Fibroblast of lung (primary cell): Measurements from ENCODE around the gene ZNF827. TPM values are rescaled to one million over a fixed set of nuclear protein-coding genes. Genes with fewer than 3 reads are reported as not detected.

Source experiments
- DNase-seq, 2 donors: peaks; one replicate each; pipeline versions ENCODE4 v3.0.0 to v3.0.0-alpha.2; 2010; ENCODE audit warnings: low read depth in 2 of 2
- H2AFZ ChIP-seq: 2 replicates; pipeline ENCODE4 v1.5.1; 2012; ENCODE audit warnings: low read length, control low read depth, inconsistent platforms
- H3K27ac ChIP-seq: 2 replicates; pipeline ENCODE4 v1.5.1; 2011; ENCODE audit warnings: low read length, control low read depth; ENCODE audit not compliant: insufficient read depth
- H3K27me3 ChIP-seq: 2 replicates; pipeline ENCODE4 v1.5.1; 2011; ENCODE audit warnings: mild to moderate bottlenecking, low read length; ENCODE audit not compliant: control insufficient read depth, insufficient read depth
- H3K36me3 ChIP-seq: 2 replicates; pipeline ENCODE4 v1.5.1; 2011; ENCODE audit warnings: low read length; ENCODE audit not compliant: control insufficient read depth, insufficient read depth
- H3K4me1 ChIP-seq: 2 replicates; pipeline ENCODE4 v1.5.1; 2011; ENCODE audit warnings: low read length; ENCODE audit not compliant: control insufficient read depth, insufficient read depth; ENCODE audit errors: extremely low read depth
- H3K4me2 ChIP-seq: 2 replicates; pipeline ENCODE4 v1.5.1; 2011; ENCODE audit warnings: low read length, control low read depth; ENCODE audit not compliant: insufficient read depth; ENCODE audit errors: extremely low read depth
- H3K4me3 ChIP-seq, 4 experiments: fragments of 200-600 bp in 1 of 4; sonication (generic) in 1 of 4; replicated peaks in 1 of 4; 2 replicates each; pipeline ENCODE4 v1.5.1; 2011 to 2016; ENCODE audit warnings: low read length in 4 of 4, low read depth in 3 of 4, mild to moderate bottlenecking in 3 of 4, control low read depth in 2 of 4, inconsistent platforms in 1 of 4, mixed read lengths in 1 of 4; ENCODE audit not compliant: insufficient read depth in 1 of 4; ENCODE audit errors: control extremely low read depth in 1 of 4
- H3K79me2 ChIP-seq: 2 replicates; pipeline ENCODE4 v1.5.1; 2012; ENCODE audit warnings: mild to moderate bottlenecking, low read length, inconsistent platforms; ENCODE audit not compliant: control insufficient read depth, insufficient read depth
- H3K9ac ChIP-seq: 2 replicates; pipeline ENCODE4 v1.5.1; 2011; ENCODE audit warnings: mild to moderate bottlenecking, low read length, control low read depth; ENCODE audit not compliant: insufficient read depth
- H3K9me3 ChIP-seq: 2 replicates; pipeline ENCODE4 v1.5.1; 2012; ENCODE audit warnings: low read depth, low read length; ENCODE audit not compliant: control insufficient read depth, insufficient read depth
- H4K20me1 ChIP-seq: 2 replicates; pipeline ENCODE4 v1.5.1; 2011; ENCODE audit warnings: low read length; ENCODE audit not compliant: control insufficient read depth, insufficient read depth; ENCODE audit errors: extremely low read depth
- EZH2 ChIP-seq: IDR thresholded peaks from 2 replicates; pipeline ENCODE4 v1.5.1; 2012; ENCODE audit warnings: low read length, control low read depth, mild to moderate bottlenecking; ENCODE audit errors: missing control alignments
- polyA plus RNA-seq, 2 donors: library from polyadenylated mRNA; depleted of rRNA in 1 of 2; stranded (reverse) in 1 of 2; unstranded in 1 of 2; fragments of >200 nt; gene quantifications; 2 replicates each; pipeline ENCODE4 v1.2.1, GENCODE V29; 2011 to 2012; ENCODE audit warnings: missing spikeins in 1 of 2
- total RNA-seq: library from RNA; depleted of rRNA; stranded (reverse); fragments of >200 nt; gene quantifications from 2 replicates; pipeline ENCODE4 v1.2.1, GENCODE V29; 2014
- TF ChIP-seq, protein P1 (sequence below), 2 donors: IDR thresholded peaks in 1 of 2; conservative IDR thresholded peaks in 1 of 2; 1 replicate in 1 of 2; 2 replicates in 1 of 2; pipeline ENCODE4 v1.5.1; 2011 to 2012; ENCODE audit warnings: low read length in 2 of 2, control low read depth in 1 of 2, inconsistent platforms in 1 of 2, low read depth in 1 of 2, mild to moderate bottlenecking in 1 of 2

ZNF827 gene
- total and polyA plus RNA-seq, 2 donors (not counting 1 experiment from before 2014, with no cell fraction given): 5.8 to 7.1 TPM

DNA sequence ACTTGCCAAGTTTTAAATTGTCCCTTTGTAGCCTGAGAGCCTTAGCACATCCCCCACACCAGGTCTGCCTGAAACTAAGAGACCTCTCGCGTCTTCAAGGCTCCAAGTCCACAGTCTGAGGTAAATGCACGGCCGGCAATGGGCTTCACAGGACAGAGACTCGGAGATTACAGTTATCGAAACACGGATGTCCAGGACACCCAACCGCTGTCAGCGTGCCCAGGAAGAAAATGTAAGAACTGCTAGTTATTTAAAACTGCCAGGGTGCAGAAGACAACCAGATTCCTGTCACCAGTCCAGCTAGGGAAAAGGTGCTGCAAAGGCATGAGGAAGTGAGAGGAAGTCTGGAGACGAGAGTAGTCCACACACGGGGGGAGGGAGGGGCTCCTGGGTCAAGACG, 28.9 kb downstream of the ZNF827 start:
- Histone ChIP-seq H3K36me3 (no peaks in the 10 kb centered on the region), H3K27me3 (no peaks in the 10 kb centered on the region), H4K20me1 (no peaks in the 10 kb centered on the region), H3K9ac (no peak overlapping the region), H3K4me1 (no peaks in the 10 kb centered on the region), H3K4me2 (no peak overlapping the region), H3K4me3 (no peak overlapping the region), H3K79me2 (no peaks in the 10 kb centered on the region), H2AFZ (no peak overlapping the region), H3K27ac (no peak overlapping the region), H3K9me3 (no peaks in the 10 kb centered on the region)
- DNase-seq: no peak
- TF ChIP-seq EZH2: no peak
- TF ChIP-seq, protein P1, sequence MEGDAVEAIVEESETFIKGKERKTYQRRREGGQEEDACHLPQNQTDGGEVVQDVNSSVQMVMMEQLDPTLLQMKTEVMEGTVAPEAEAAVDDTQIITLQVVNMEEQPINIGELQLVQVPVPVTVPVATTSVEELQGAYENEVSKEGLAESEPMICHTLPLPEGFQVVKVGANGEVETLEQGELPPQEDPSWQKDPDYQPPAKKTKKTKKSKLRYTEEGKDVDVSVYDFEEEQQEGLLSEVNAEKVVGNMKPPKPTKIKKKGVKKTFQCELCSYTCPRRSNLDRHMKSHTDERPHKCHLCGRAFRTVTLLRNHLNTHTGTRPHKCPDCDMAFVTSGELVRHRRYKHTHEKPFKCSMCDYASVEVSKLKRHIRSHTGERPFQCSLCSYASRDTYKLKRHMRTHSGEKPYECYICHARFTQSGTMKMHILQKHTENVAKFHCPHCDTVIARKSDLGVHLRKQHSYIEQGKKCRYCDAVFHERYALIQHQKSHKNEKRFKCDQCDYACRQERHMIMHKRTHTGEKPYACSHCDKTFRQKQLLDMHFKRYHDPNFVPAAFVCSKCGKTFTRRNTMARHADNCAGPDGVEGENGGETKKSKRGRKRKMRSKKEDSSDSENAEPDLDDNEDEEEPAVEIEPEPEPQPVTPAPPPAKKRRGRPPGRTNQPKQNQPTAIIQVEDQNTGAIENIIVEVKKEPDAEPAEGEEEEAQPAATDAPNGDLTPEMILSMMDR (conservative IDR thresholded peaks at IDR 0.05 in 1 of 2, IDR thresholded peaks at IDR 0.05 in 1 of 2; ENCODE audit: low read depth in 1 of 2, low read length in 2 of 2): no peak

DNA sequence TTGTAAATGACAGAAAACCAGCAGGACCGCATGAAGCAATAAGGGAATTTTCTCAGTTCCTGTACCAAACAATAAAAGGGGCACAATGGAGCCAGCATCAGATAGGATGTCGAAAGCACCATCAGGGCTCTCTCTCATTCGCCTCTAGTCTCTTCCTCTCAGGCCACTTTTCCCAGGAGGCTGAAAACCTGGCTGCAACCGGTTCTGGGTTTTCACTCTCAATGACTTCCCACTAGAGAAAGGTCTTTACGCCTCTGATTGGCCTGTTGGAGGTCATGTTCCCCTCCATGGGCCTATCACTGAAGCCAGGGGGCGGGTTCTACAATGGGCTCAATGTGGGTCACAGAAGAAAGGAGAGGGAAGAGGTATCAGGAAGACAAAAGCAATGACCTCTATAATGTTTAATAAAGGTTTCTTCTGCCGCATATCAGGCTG, 29.3 kb downstream of the ZNF827 start:
- H3K79me2 ChIP-seq: no peaks in the 10 kb centered on the region
- H3K4me2 ChIP-seq: no peak overlapping the region

DNA sequence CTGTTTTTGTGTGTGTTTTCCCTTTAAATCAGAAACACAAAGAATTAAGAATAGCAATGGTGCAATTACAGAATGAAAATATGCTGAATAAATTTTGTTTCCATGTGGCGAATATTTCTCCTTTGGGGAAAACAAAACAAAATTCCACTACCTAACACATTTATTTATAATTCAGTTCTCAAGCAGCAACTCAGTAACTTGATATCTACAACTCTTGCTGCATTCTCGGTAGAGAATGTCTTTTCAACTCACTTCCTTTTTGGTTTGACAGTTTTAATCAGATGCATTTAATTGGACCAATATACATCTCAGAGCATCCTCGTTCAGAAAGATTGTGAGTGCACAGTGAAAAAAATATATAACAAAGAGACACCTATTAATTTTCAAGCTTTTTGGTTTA, 30.8 kb downstream of the ZNF827 start:
- no peak overlapping the region for H3K4me2 ChIP-seq
- H3K27ac ChIP-seq: no peak overlapping the region
- no peak for DNase-seq
- H4K20me1 ChIP-seq: no peaks in the 10 kb centered on the region
- H3K36me3 ChIP-seq: no peaks in the 10 kb centered on the region
- no peak for TF ChIP-seq EZH2
- TF ChIP-seq, protein P1 (conservative IDR thresholded peaks at IDR 0.05 in 1 of 2, IDR thresholded peaks at IDR 0.05 in 1 of 2; ENCODE audit: low read depth in 1 of 2, low read length in 2 of 2): no peak
- no peak overlapping the region for H2AFZ ChIP-seq
- H3K4me1 ChIP-seq: no peaks in the 10 kb centered on the region
- H3K79me2 ChIP-seq: no peaks in the 10 kb centered on the region
- H3K9me3 ChIP-seq: no peaks in the 10 kb centered on the region
- no peak overlapping the region for H3K4me3 ChIP-seq
- H3K27me3 ChIP-seq: no peaks in the 10 kb centered on the region
- no peak overlapping the region for H3K9ac ChIP-seq

More for the DNA sequence above, 29.3 kb downstream of the ZNF827 start:
- Histone ChIP-seq H3K36me3 (no peaks in the 10 kb centered on the region), H2AFZ (no peak overlapping the region), H3K4me1 (no peaks in the 10 kb centered on the region), H4K20me1 (no peaks in the 10 kb centered on the region), H3K4me3 (no peak overlapping the region), H3K27me3 (no peaks in the 10 kb centered on the region), H3K9me3 (no peaks in the 10 kb centered on the region), H3K9ac (no peak overlapping the region), H3K27ac (no peak overlapping the region)
- DNase-seq: no peak
- TF ChIP-seq, protein P1 (conservative IDR thresholded peaks at IDR 0.05 in 1 of 2, IDR thresholded peaks at IDR 0.05 in 1 of 2; ENCODE audit: low read depth in 1 of 2, low read length in 2 of 2): no peak
- no peak for TF ChIP-seq EZH2
